Endothelial cell (in vitro differentiated cells): Measurements from ENCODE around the gene LPP. TPM values are rescaled to one million over a fixed set of nuclear protein-coding genes. Genes with fewer than 3 reads are reported as not detected.

Experiments
- DNase-seq: peaks from one replicate; pipeline ENCODE4 v3.0.0; 2021; ENCODE audit warnings: low spot score
- H3K27ac Mint-ChIP-seq: one replicate; pipeline ENCODE4 v1.8.0; 2021; ENCODE audit warnings: mixed read lengths, inconsistent platforms; ENCODE audit not compliant: unreplicated experiment
- H3K27me3 Mint-ChIP-seq: one replicate; pipeline ENCODE4 v1.8.0; 2021; ENCODE audit warnings: mild to moderate bottlenecking, moderate library complexity, mixed read lengths, inconsistent platforms; ENCODE audit not compliant: unreplicated experiment
- H3K36me3 Mint-ChIP-seq: one replicate; pipeline ENCODE4 v1.8.0; 2021; ENCODE audit warnings: mild to moderate bottlenecking, low read depth, mixed read lengths, inconsistent platforms; ENCODE audit not compliant: unreplicated experiment
- H3K4me1 Mint-ChIP-seq: one replicate; pipeline ENCODE4 v1.8.0; 2021; ENCODE audit warnings: mild to moderate bottlenecking, mixed read lengths, inconsistent platforms; ENCODE audit not compliant: unreplicated experiment
- H3K4me3 Mint-ChIP-seq: one replicate; pipeline ENCODE4 v1.8.0; 2021; ENCODE audit warnings: mild to moderate bottlenecking, mixed read lengths, inconsistent platforms; ENCODE audit not compliant: unreplicated experiment
- H3K9me3 Mint-ChIP-seq: one replicate; pipeline ENCODE4 v1.8.0; 2021; ENCODE audit warnings: mixed read lengths, inconsistent platforms; ENCODE audit not compliant: unreplicated experiment
- CTCF ChIP-seq: fragments of 200-600 bp; sonication (generic); IDR thresholded peaks from one replicate; pipeline ENCODE4 v1.5.0; 2021; ENCODE audit warnings: antibody characterized with exemption; ENCODE audit not compliant: unreplicated experiment
- total RNA-seq: library from RNA; stranded (reverse); fragmentation: NEBNext Ultra II Directional; extraction: Animal tissue kit (Norgen Biotek cat#: 25700); gene quantifications from one replicate; pipeline ENCODE4 v1.2.1, GENCODE V29; 2021; ENCODE audit not compliant: unreplicated experiment

The LPP gene
- total RNA-seq, 1 donor from 2014 or later = 181 TPM

- DNase-seq = no peak
- Mint-ChIP-seq H3K9me3 (no peaks in the 10 kb centered on the region), H3K27ac (no peak overlapping the region), H3K36me3 (no peaks in the 10 kb centered on the region), H3K27me3 (no peaks in the 10 kb centered on the region), H3K4me3 (no peak overlapping the region), H3K4me1 (peaks cover 2% of the 10 kb centered on the region)
- TF ChIP-seq CTCF = no peak
These were observed 526.6 kb downstream of the LPP start for GRCh38 chr3:188680605-188681004.

- no peak for DNase-seq
- H3K4me3 Mint-ChIP-seq = no peak overlapping the region
- no peak for TF ChIP-seq CTCF
These were observed 528.4 kb downstream of the LPP start for GRCh38 chr3:188682316-188682715.

GRCh38 chr3:188683032-188683521 lies 529.1 kb downstream of the LPP start:
- Mint-ChIP-seq H3K36me3 (no peaks in the 10 kb centered on the region), H3K9me3 (no peaks in the 10 kb centered on the region), H3K4me3 (no peak overlapping the region), H3K27ac (no peak overlapping the region), H3K27me3 (no peaks in the 10 kb centered on the region), H3K4me1 (peaks cover 11% of the 10 kb centered on the region)
- no peak for TF ChIP-seq CTCF
- no peak for DNase-seq

More at GRCh38 chr3:188682316-188682715, 528.4 kb downstream of the LPP start:
- Mint-ChIP-seq H3K4me1 (peaks cover 9% of the 10 kb centered on the region), H3K27ac (no peak overlapping the region), H3K27me3 (no peaks in the 10 kb centered on the region), H3K9me3 (no peaks in the 10 kb centered on the region), H3K36me3 (no peaks in the 10 kb centered on the region)

GRCh38 chr3:188684276-188684675 lies 530.3 kb downstream of the LPP start:
- no peaks in the 10 kb centered on the region for H3K9me3 Mint-ChIP-seq
- H3K27me3 Mint-ChIP-seq = no peaks in the 10 kb centered on the region
- no peaks in the 10 kb centered on the region for H3K36me3 Mint-ChIP-seq
- no peak for DNase-seq
- no peak for TF ChIP-seq CTCF
- no peak overlapping the region for H3K4me3 Mint-ChIP-seq
- H3K27ac Mint-ChIP-seq = no peak overlapping the region
- H3K4me1 Mint-ChIP-seq = peaks cover 11% of the 10 kb centered on the region

- Mint-ChIP-seq H3K4me3 (no peak overlapping the region), H3K27me3 (no peaks in the 10 kb centered on the region), H3K4me1 (peaks cover 11% of the 10 kb centered on the region), H3K9me3 (no peaks in the 10 kb centered on the region), H3K27ac (no peak overlapping the region), H3K36me3 (no peaks in the 10 kb centered on the region)
- no peak for TF ChIP-seq CTCF
- no peak for DNase-seq
These were observed 531.8 kb downstream of the LPP start for GRCh38 chr3:188685789-188686188.
